Inflammatory macrophage treated with lipopolysaccharide for 1 hour (primary cell): ENCODE data around the gene MED23.

Experiments
- DNase-seq, 2 donors: peaks; one replicate each; pipeline ENCODE4 v3.0.0-alpha.2; 2020 to 2022

MED23 gene

GRCh38 chr6:131627724-131628682 lies at the start of gene MED23:
MED23 (minus strand) TSS chr6:131628242; CDS start chr6:131628049, 193 bp downstream.
- peak; percentile 87 to 99 for DNase-seq

- no peak for DNase-seq
Observed at GRCh38 chr6:131673184-131673583, 45.1 kb upstream of the MED23 start.

DNA sequence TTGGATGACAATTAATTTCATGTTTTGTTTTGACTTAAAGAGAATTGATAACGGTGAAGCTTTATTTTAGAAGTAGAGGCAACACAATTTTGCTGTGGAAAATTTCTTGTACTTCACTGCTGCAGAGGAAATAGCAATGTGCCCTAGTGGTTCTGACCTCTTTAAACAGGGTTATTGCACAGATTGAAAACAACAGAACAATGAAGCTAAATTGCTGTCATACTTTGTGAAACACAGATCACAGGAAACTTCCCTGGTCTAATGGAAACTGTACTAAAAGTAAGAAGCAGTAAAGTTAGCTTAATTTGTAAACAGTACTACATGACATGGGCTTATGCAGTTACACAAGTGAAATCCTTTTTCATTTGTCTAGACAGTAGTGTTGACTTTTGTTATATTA lies 41.8 kb upstream of the MED23 start:
- no peak for DNase-seq

DNA sequence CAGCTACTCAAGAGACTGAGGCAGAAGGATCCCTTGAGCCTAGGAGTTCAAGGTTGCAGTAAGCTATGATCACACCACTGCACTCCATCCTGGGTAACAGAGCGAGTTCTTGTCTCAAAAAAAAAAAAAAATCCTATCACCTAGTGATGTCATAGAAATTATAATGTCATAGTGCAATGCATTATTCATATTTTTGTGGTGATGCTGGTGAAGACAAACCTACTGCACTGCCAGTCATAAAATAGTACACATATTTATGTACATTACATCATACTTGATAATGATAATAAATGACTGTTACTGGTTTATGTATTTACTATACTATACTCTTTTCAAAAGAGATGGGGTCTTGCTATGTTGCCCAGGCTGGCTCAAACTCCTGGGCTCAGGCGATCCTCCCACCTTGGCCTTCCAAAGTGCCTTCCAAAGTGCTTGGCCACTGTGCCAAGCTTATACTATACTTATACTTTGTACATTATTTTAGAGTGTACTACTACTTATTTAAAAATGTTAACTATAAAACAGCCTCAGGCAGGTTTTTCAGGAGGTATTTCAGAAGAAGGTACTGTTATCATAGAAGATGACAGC lies 35.6 kb upstream of the MED23 start:
- no peak for DNase-seq

- DNase-seq: peak in 1 of 2 donors; percentile 29
Observed at GRCh38 chr6:131660195-131660594, 32.2 kb upstream of the MED23 start.

DNA sequence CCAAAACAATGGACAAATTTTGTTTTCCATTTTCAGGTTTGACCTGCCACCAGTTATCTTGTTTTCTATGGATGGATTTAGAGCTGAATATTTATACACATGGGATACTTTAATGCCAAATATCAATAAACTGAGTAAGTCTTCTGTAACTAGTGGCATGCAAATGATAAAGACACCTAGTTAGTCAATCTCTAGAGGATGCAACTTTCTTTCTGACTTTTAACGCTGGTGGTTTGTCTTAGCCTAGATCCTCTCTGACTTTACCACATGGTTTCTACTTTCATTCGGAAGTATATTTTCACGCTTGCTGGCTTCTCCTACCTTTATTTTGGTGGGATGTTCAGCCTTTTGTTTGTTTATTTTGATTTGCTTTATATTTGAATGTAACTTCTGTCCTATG lies 30.2 kb upstream of the MED23 start:
- DNase-seq: no peak

- DNase-seq: no peak
Observed at GRCh38 chr6:131657630-131658111, 29.6 kb upstream of the MED23 start.

- DNase-seq: peak in 1 of 2 donors; percentile 1
Observed at GRCh38 chr6:131657222-131657621, 29.2 kb upstream of the MED23 start.

GRCh38 chr6:131656667-131657066 lies 28.6 kb upstream of the MED23 start:
- DNase-seq: no peak

DNA sequence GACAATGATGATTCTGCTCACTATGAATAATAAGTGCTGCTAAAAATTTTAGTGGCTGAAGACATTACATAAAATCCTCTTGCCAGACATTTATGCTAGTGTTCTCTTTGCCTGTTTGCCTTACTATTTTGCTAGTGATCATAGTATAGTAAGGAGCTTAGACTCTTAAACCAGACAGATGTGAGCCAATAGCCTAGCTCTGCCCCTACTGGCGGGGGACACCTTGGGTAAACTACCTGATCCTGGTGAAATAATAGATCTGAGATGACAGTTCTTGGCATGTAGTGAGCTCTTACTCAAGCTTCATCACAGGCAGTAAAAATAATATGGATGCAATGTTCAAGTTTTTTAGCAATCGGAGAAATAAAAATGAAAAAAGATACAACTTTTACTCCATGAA lies 27.9 kb upstream of the MED23 start:
- DNase-seq: no peak

GRCh38 chr6:131655387-131655786 lies 27.3 kb upstream of the MED23 start:
- no peak for DNase-seq

- no peak for DNase-seq
Observed at GRCh38 chr6:131654326-131654725, 26.3 kb upstream of the MED23 start.

DNA sequence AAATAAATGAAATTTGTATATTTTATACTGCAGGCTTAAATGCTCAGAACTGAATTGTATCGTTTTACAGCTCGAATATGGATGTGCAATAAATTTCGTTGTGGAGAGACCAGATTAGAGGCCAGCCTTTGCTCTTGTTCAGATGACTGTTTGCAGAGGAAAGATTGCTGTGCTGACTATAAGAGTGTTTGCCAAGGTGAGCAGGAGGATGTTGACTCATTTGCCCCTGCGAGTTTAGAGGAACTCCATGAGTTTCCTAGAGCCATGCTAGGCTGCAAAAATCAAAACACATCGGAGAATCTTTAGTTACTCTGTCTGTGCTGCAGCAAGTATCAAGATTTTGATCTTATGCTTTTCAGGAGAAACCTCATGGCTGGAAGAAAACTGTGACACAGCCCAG lies 24.4 kb upstream of the MED23 start:
- DNase-seq: no peak

DNA sequence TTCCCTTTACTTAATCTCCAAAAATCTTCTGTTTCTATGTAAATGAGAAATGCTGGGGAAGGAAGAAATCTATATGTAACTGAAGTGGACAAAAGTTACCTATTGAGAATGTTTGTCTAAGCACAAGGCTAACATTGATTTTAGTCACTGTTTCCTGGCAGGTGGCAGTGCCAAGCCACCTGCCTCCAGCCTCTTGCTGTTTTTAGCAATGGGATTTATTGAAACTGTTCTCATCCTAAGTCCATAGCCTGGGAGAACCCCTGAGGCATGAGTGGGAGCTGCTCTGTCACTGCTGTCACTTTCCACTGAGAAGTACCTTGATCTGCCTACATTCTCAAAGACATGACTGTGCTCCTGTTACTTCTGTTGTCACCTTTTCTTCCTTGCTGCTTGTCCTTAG lies 23.7 kb upstream of the MED23 start:
- no peak for DNase-seq

- no peak for DNase-seq
Observed at GRCh38 chr6:131646249-131646670, 18.2 kb upstream of the MED23 start.

GRCh38 chr6:131645846-131646245 lies 17.8 kb upstream of the MED23 start:
- DNase-seq: no peak

- no peak for DNase-seq
Observed at GRCh38 chr6:131644921-131645320, 16.9 kb upstream of the MED23 start.

GRCh38 chr6:131643855-131644460 lies 15.9 kb upstream of the MED23 start:
- no peak for DNase-seq

- no peak for DNase-seq
Observed at GRCh38 chr6:131642987-131643611, 15.1 kb upstream of the MED23 start.

DNA sequence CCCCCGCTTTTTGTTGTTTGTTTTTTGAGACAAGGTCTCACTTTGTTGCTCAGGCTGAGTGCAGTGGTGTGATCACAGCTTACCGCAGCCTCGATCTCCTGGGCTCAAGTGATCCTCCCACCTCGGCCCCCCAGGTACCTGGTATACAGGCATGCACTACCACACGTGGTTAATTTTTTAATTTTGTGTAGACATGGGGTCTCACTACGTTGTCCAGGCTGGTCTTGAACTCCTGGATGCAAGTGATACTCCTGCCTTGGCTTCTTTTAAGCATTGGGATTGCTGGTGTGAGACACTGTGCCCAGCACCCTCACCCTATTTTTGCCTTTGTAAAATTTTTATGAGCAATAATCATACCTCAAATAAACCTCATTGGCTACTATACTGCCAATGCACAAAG lies 14.5 kb upstream of the MED23 start:
- no peak for DNase-seq

- DNase-seq: no peak
Observed at GRCh38 chr6:131641554-131641953, 13.5 kb upstream of the MED23 start.

DNA sequence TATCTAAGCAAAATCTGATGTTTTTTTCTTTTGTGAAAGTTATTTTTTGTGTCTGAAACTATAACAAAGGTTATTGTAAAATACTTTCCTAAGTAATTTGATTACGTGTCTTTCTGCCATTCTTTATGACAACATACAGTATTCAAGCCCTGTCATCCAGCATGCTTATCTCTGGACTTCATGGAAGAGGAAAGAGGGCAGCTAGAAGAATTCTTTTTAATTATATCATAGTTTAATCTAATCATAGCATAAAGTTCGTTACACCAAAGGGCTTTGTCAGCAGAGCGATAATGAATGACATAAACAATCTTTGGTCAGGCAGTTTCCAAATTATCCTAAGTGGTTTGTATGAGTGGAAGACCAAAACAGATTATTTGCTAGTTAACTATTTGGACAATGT lies 12.5 kb upstream of the MED23 start:
- DNase-seq: no peak

- DNase-seq: no peak
Observed at GRCh38 chr6:131640100-131640499, 12.1 kb upstream of the MED23 start.
